HG02884 (cell line): Measurements from ENCODE around the gene UBTD1.

Experiments
- ATAC-seq: cut with Tn5 transposase; IDR thresholded peaks from one replicate; pipeline ENCODE4 v1.9.1; 2021; ENCODE audit warnings: mild to moderate bottlenecking, moderate library complexity; ENCODE audit not compliant: unreplicated experiment

Gene UBTD1

GRCh38 chr10:97482381-97482780 is 16.3 kb upstream of the UBTD1 start:
- no peak for ATAC-seq

GRCh38 chr10:97483506-97483905 is 15.2 kb upstream of the UBTD1 start:
- ATAC-seq: no peak

GRCh38 chr10:97483921-97484320 is 14.8 kb upstream of the UBTD1 start:
- ATAC-seq: no peak

GRCh38 chr10:97485647-97486281 is 13.0 kb upstream of the UBTD1 start:
- no peak for ATAC-seq

GRCh38 chr10:97490592-97490991 is 8.1 kb upstream of the UBTD1 start:
- no peak for ATAC-seq

GRCh38 chr10:97494151-97494550 is 4.6 kb upstream of the UBTD1 start:
- no peak for ATAC-seq

- ATAC-seq: no peak
These were observed 3.7 kb upstream of the UBTD1 start for GRCh38 chr10:97494863-97495506.

GRCh38 chr10:97497572-97498075 is 1.1 kb upstream of the UBTD1 start:
- ATAC-seq: no peak

GRCh38 chr10:97498076-97498840 is 466 bp upstream of the UBTD1 start, which contains the start of gene MMS19:
Gene MMS19 (minus strand): TSS chr10:97498422. CDS start chr10:97498384, 38 bp downstream.
- peak; percentile 88 for ATAC-seq

- no peak for ATAC-seq
These were observed 1.0 kb downstream of the UBTD1 start for GRCh38 chr10:97499561-97500296.

- no peak for ATAC-seq
These were observed 1.5 kb downstream of the UBTD1 start for GRCh38 chr10:97500297-97500575.

- no peak for ATAC-seq
These were observed 4.2 kb downstream of the UBTD1 start for GRCh38 chr10:97502916-97503315.

GRCh38 chr10:97503406-97503805 is 4.7 kb downstream of the UBTD1 start:
- no peak for ATAC-seq

GRCh38 chr10:97505152-97505551 is 6.4 kb downstream of the UBTD1 start:
- ATAC-seq: no peak

GRCh38 chr10:97506199-97506991 is 7.7 kb downstream of the UBTD1 start:
- ATAC-seq: no peak

GRCh38 chr10:97508342-97508741 is 9.6 kb downstream of the UBTD1 start:
- ATAC-seq: no peak

GRCh38 chr10:97509120-97509680 is 10.5 kb downstream of the UBTD1 start:
- ATAC-seq: no peak

GRCh38 chr10:97510686-97511085 is 12.0 kb downstream of the UBTD1 start:
- no peak for ATAC-seq

GRCh38 chr10:97511711-97512440 is 13.2 kb downstream of the UBTD1 start:
- no peak for ATAC-seq
